SH-SY5Y (cell line): ENCODE measurements around the gene KCTD3.

ENCODE experiments used
- GATA2 ChIP-seq: IDR thresholded peaks from 2 replicates; pipeline ENCODE4 v1.6.1; 2011; ENCODE audit warnings: mild to moderate bottlenecking, low read depth, low read length
- GATA3 ChIP-seq: IDR thresholded peaks from 2 replicates; pipeline ENCODE4 v1.6.1; 2011; ENCODE audit warnings: low read depth, mild to moderate bottlenecking, low read length, moderate library complexity

GRCh38 chr1:215543806-215544205, 23.3 kb upstream of the KCTD3 start:
- TF ChIP-seq GATA3 (no peak), GATA2 (no peak)
